ENCODE data around the gene MRPS24.

Gene MRPS24

DNA sequence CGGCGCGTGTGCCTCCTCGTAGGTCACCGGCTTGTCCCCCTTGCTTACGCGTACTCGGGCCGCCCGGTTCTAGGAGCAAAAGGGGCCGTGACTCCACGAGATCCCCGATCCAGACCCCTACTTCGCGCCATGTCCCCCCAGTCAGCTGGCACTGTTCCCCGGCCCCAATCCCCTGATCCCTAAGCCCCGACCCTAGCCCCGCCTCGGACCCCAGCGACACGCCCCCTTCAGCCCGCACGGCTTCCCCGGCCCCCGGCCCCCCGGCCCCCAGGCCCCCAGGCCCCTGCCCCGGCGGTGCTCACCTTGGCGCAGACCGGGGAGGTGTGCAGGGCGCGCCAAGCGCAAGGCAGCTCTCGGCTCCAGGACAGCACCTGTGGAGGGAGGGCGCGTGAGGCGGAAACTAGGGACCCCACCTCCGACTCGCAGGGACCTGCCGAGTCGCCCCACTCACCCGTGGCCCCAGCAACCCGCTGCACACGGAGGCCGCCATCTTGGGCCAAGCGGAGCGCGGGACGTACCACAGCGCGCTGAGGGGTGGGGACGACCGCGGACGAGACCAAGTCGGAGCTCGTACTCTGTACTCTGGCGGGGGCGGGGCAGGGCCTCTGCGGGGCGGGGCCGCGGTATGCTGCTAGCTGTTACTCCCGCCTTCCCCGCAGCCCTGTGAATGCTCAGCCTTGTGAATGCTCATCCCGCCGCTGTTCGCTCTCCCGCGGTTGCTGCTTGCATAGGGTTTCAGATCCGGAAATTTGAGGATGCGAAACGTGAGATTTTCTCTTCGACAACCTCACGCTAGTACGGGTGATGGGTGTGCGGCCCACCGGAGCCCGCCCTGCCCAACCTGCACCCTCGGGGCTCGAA, at the start of gene MRPS24:
Gene MRPS24 (minus strand): TSS at position 512 of the 861 bp plus-strand sequence. CDS start 22 bp downstream, at position 490.
- TF ChIP-seq GATA3 (IDR thresholded peaks at IDR 0.05; ENCODE audit: low read depth, low read length): no peak
- TF ChIP-seq GATA2 (IDR thresholded peaks at IDR 0.05; ENCODE audit: low read depth, low read length): no peak

DNA sequence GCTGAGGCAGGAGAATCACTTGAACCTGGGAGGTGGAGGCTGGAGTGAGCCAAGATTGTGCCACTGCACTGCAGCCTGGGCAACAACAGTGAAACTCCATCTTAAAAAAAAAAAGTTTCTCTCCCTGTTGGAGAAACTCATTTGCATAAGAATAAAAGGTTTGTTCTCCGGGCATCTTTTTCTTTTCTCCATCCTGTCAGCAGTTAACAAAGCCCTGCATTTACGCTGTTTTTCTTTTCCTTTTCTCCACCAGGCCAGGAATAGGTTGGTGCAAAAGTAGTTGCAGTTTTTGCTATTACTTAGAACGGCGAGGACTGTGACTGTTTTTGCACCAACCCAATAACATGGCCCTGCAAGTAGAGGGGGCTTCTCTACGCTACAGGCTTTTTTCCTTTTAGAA, 46.6 kb upstream of the MRPS24 start:
- TF ChIP-seq GATA3 (IDR thresholded peaks at IDR 0.05; ENCODE audit: low read depth, low read length) (no peak), GATA2 (IDR thresholded peaks at IDR 0.05; ENCODE audit: low read depth, low read length) (no peak)

GRCh38 chr7:43914795-43915194, 45.5 kb upstream of the MRPS24 start:
- TF ChIP-seq GATA3 (IDR thresholded peaks at IDR 0.05; ENCODE audit: low read depth, low read length) (no peak), GATA2 (IDR thresholded peaks at IDR 0.05; ENCODE audit: low read depth, low read length) (no peak)

DNA sequence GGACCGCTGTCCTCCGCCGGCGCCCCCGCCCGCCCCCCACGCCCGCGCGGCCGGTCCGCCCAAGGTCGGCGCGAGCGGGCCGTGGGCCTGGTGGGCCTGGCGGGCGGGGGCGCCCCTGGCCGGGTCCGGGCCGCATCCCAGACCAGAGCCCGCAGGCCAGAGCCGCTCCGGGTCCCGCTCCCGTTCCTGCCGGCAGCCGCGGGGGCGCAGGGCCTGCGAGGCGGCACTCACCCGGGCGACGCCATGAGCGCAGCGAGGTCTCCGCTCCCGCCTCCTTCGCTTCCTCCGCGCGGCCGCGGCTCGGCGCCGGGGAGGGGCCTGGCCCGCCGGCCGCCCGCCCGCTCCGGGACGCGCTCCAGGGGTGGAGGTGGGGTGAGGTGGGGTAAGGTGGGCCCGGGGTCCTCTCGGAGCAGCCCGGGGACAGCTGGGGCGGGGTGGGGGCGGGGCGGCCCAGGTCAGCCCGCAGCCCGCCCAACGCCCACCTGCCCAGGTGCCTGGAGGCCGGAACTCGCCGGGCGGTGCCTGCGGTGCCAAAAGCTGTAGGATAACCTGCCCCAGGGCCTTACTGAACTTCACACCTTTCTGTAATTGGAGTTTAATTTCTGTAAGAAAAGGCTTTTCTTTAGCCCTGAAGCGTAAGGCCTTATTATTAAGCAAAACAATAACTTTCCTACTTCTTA, 37.2 kb upstream of the MRPS24 start, which contains the start of gene URGCP:
Gene URGCP (minus strand): TSS at position 266 of the 680 bp plus-strand sequence. CDS start 21 bp downstream, at position 245.
- TF ChIP-seq GATA3 (IDR thresholded peaks at IDR 0.05; ENCODE audit: low read depth, low read length): no peak
- TF ChIP-seq GATA2 (IDR thresholded peaks at IDR 0.05; ENCODE audit: low read depth, low read length): no peak

- TF ChIP-seq GATA3 (IDR thresholded peaks at IDR 0.05; ENCODE audit: low read depth, low read length): no peak
- no peak for TF ChIP-seq GATA2 (IDR thresholded peaks at IDR 0.05; ENCODE audit: low read depth, low read length)
Measured at GRCh38 chr7:43905956-43906330, 36.6 kb upstream of the MRPS24 start.

GRCh38 chr7:43905209-43905946, 36.1 kb upstream of the MRPS24 start:
- TF ChIP-seq GATA2 (IDR thresholded peaks at IDR 0.05; ENCODE audit: low read depth, low read length): no peak
- TF ChIP-seq GATA3 (IDR thresholded peaks at IDR 0.05; ENCODE audit: low read depth, low read length): no peak

GRCh38 chr7:43904533-43905208, 35.4 kb upstream of the MRPS24 start:
- TF ChIP-seq GATA2 (IDR thresholded peaks at IDR 0.05; ENCODE audit: low read depth, low read length): no peak
- no peak for TF ChIP-seq GATA3 (IDR thresholded peaks at IDR 0.05; ENCODE audit: low read depth, low read length)

- TF ChIP-seq GATA3 (IDR thresholded peaks at IDR 0.05; ENCODE audit: low read depth, low read length): no peak
- TF ChIP-seq GATA2 (IDR thresholded peaks at IDR 0.05; ENCODE audit: low read depth, low read length): no peak
Measured at GRCh38 chr7:43902542-43903054, 33.3 kb upstream of the MRPS24 start.

DNA sequence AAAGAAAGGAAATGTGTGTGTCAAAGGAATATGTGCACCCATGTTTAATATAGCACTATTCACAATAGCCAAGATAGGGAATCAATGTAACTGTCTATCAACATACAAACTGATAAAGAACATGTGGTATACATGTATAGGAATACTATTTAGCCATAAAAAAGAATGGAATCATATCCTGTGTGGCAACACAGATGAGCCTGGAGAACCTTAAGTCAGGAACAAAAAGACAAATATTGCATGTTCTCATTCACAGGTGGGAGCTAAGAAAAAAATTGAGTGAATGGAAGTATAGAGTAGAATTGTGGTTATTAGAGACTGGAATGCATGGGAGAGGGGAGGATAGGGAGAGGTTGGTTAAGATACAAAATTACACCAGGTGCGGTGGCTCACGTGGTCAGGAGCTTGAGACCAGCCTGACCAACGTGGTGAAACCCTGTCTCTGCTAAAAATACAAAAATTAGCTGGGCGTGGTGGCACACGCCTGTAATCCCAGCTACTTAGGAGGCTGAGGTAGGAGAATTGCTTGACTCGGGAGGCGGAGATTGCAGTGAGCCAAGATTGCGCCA, 26.6 kb upstream of the MRPS24 start:
- TF ChIP-seq GATA2 (IDR thresholded peaks at IDR 0.05; ENCODE audit: low read depth, low read length) (no peak), GATA3 (IDR thresholded peaks at IDR 0.05; ENCODE audit: low read depth, low read length) (no peak)

GRCh38 chr7:43891069-43891955, 22.0 kb upstream of the MRPS24 start:
- no peak for TF ChIP-seq GATA2 (IDR thresholded peaks at IDR 0.05; ENCODE audit: low read depth, low read length)

GRCh38 chr7:43890468-43890867, 21.2 kb upstream of the MRPS24 start:
- TF ChIP-seq GATA2 (IDR thresholded peaks at IDR 0.05; ENCODE audit: low read depth, low read length): no peak
- no peak for TF ChIP-seq GATA3 (IDR thresholded peaks at IDR 0.05; ENCODE audit: low read depth, low read length)
